ENCODE measurements around the gene UGGT2. TPM values are rescaled to one million over a fixed set of nuclear protein-coding genes. Genes with fewer than 3 reads are reported as not detected.

UGGT2 gene, protein sequence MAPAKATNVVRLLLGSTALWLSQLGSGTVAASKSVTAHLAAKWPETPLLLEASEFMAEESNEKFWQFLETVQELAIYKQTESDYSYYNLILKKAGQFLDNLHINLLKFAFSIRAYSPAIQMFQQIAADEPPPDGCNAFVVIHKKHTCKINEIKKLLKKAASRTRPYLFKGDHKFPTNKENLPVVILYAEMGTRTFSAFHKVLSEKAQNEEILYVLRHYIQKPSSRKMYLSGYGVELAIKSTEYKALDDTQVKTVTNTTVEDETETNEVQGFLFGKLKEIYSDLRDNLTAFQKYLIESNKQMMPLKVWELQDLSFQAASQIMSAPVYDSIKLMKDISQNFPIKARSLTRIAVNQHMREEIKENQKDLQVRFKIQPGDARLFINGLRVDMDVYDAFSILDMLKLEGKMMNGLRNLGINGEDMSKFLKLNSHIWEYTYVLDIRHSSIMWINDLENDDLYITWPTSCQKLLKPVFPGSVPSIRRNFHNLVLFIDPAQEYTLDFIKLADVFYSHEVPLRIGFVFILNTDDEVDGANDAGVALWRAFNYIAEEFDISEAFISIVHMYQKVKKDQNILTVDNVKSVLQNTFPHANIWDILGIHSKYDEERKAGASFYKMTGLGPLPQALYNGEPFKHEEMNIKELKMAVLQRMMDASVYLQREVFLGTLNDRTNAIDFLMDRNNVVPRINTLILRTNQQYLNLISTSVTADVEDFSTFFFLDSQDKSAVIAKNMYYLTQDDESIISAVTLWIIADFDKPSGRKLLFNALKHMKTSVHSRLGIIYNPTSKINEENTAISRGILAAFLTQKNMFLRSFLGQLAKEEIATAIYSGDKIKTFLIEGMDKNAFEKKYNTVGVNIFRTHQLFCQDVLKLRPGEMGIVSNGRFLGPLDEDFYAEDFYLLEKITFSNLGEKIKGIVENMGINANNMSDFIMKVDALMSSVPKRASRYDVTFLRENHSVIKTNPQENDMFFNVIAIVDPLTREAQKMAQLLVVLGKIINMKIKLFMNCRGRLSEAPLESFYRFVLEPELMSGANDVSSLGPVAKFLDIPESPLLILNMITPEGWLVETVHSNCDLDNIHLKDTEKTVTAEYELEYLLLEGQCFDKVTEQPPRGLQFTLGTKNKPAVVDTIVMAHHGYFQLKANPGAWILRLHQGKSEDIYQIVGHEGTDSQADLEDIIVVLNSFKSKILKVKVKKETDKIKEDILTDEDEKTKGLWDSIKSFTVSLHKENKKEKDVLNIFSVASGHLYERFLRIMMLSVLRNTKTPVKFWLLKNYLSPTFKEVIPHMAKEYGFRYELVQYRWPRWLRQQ (N-terminal part only)
- 100 to 1,000 TPM in 1 of 4 donors, 10 to 100 TPM in 3; 19.5 to 148 (median 41.0) TPM for total RNA-seq

DNA sequence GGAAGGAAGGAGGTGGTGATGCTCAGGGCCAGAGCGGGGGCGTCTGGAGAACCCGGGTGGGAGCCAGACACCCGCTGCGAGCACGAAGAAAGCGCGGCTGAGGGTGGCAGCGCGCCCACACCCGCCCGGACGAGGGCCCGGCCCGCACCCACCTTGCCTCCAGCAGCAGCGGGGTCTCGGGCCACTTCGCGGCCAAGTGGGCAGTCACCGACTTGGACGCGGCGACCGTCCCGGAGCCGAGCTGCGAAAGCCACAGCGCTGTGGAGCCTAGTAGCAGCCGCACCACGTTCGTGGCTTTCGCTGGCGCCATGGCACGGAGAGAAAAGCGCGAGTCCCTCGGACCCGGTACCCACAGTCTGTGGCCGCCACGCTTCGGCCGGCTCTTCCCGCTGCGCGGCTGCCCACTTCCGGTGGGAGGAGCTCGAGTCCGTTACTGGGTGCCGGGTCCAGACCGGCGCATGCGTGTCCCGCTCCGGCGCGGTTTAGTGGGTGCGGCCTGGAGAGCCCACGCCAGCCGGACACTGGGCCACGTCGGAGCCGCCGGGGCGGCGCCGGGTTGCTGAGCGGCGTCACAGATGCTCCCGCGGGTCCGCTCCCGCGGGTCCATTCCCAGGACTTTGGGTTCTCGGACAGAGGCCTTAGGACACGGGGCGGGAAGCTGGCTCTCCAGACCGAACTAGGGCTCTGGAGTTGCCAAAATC lies at the start of gene UGGT2:
UGGT2 (minus strand) TSS at position 399 of the 701 bp plus-strand sequence; CDS start at position 310, 89 bp downstream.
- TF ChIP-seq, protein P1, sequence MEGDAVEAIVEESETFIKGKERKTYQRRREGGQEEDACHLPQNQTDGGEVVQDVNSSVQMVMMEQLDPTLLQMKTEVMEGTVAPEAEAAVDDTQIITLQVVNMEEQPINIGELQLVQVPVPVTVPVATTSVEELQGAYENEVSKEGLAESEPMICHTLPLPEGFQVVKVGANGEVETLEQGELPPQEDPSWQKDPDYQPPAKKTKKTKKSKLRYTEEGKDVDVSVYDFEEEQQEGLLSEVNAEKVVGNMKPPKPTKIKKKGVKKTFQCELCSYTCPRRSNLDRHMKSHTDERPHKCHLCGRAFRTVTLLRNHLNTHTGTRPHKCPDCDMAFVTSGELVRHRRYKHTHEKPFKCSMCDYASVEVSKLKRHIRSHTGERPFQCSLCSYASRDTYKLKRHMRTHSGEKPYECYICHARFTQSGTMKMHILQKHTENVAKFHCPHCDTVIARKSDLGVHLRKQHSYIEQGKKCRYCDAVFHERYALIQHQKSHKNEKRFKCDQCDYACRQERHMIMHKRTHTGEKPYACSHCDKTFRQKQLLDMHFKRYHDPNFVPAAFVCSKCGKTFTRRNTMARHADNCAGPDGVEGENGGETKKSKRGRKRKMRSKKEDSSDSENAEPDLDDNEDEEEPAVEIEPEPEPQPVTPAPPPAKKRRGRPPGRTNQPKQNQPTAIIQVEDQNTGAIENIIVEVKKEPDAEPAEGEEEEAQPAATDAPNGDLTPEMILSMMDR (IDR thresholded peaks at IDR 0.05), result peak in 1 of 5 experiments; percentile 8
- TF ChIP-seq EP300 (IDR thresholded peaks at IDR 0.05; ENCODE audit: low read depth), result no peak
- peak; percentile 75 to 91 (median 89) for TF ChIP-seq POLR2AphosphoS5 (IDR thresholded peaks at IDR 0.05)
- peak; percentile 74 for TF ChIP-seq POLR2A (IDR thresholded peaks at IDR 0.05)
- intact Hi-C loops (cut with DNase I; ENCODE audit: low total_unique reads) (no loop called here), in situ Hi-C loops (cut with MboI; ENCODE audit: low pct_ligation_motif_present in 1 of 4, low pct_unique_long_range_greater_than_20kb in 1 of 4, low sequenced_read_pairs in 3 of 4) (no loop called here)
- Histone ChIP-seq H3K4me3 (peak within 1 kb of the TSS; percentile 84 to 99 (median 93)), H3K36me3 (no peaks in the 10 kb centered on the region), H3K9me3 (no peaks in the 10 kb centered on the region), H3K27ac (peak within 1 kb of the TSS; percentile 80 to 95 (median 88)), H3K27me3 (no peaks in the 10 kb centered on the region), H3K4me1 (peaks cover 5 to 8% (median 6%) of the 10 kb centered on the region in 4 donors)
- WGBS, 2 donors (ENCODE audit: low coverage in 1 of 2), result 0 to 3% methylated on average over 8 to 59 of the region's 77 CpGs
- peak; percentile 97 for DNase-seq

DNA sequence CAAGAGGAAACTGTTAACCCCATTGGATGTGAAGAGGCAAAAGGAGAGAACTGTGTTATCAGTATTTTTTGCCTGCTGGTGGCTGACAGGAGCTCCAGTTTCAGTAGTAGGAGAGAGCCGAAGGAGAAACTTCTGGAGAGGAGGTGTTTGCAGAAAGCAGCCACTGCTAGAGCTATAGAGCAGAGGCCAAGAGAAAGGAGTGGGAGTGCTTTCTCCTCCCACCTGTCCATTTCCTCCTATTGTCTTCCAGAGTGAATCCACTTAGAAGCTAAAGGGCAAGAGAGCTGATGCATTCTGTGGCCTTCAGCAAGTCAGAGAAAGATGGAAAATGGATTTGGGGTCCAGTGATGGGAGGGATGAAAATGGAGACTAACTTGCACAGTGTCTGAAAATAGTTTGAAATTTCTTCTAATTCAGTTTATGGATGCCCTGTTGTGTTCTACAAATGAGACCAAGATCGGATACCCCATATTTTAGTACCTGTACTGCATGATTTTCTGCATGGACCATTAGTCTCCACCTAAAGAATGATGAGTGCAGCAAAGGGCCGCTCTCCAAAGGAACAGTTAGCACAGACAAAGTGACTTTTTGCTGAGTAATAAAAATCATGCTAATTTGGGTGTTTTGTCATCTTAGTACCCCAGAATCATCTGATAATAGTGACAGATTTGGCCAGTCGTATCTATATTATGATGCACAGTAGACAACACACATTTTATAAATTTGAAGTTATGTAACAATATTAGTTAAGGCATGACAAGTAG lies 47.4 kb upstream of the UGGT2 start:
- intact Hi-C loops (cut with DNase I; ENCODE audit: low total_unique reads) (no loop called here), in situ Hi-C loops (cut with MboI; ENCODE audit: low pct_ligation_motif_present in 1 of 4, low pct_unique_long_range_greater_than_20kb in 1 of 4, low sequenced_read_pairs in 3 of 4) (no loop called here)
- DNase-seq, result no peak
- no peak for TF ChIP-seq EP300 (IDR thresholded peaks at IDR 0.05; ENCODE audit: low read depth)
- no peak for TF ChIP-seq POLR2AphosphoS5 (IDR thresholded peaks at IDR 0.05)
- TF ChIP-seq, protein P1 (IDR thresholded peaks at IDR 0.05), result no peak
- Histone ChIP-seq H3K4me3 (no peak overlapping the region), H3K4me1 (no peaks in the 10 kb centered on the region), H3K27ac (no peak overlapping the region), H3K27me3 (peaks cover 10% of the 10 kb centered on the region), H3K36me3 (no peaks in the 10 kb centered on the region), H3K9me3 (no peaks in the 10 kb centered on the region)
- WGBS, 2 donors (ENCODE audit: low coverage in 1 of 2), result 74 to 81% methylated on average over 4 of the region's 4 CpGs

DNA sequence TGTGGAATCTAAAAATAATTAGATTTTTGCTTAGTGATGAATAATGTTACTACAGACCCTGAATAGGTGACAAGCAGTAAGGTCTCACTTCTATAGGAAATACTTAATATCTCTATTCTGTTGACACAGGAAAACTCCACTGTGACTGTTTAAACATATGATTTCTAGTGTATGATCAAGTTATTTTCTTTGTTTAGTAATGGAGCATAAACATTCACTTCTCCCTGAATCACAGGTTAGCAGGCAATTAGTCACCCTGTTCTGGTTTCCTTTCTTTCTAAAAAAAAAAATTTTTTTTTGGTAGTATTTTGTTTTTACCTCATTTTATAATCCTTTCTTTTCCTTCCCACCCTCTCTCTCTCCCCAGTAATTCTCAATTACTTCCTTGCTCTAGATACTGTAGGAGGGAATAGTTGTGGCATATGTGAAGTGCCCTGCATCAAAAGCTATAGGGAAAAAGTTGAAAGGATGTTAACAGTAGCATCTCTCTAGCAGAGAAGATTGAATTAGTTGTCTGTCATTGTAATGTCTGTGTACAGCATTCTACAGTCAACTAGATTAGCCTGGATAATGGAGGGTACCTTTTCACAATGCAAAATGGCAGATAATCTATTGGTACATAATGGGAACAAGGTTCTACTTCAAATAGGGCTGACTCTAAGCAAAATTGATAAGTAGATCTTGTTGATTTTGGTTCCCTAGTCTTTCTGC lies 40.2 kb upstream of the UGGT2 start:
- Histone ChIP-seq H3K27ac (no peak overlapping the region), H3K4me1 (peaks cover 3 to 10% (median 6%) of the 10 kb centered on the region in 4 donors), H3K36me3 (no peaks in the 10 kb centered on the region), H3K9me3 (no peaks in the 10 kb centered on the region), H3K4me3 (no peak overlapping the region), H3K27me3 (peaks cover 70% of the 10 kb centered on the region)
- in situ Hi-C loops (cut with MboI; ENCODE audit: low pct_ligation_motif_present in 1 of 4, low pct_unique_long_range_greater_than_20kb in 1 of 4, low sequenced_read_pairs in 3 of 4) (no loop called here), intact Hi-C loops (cut with DNase I; ENCODE audit: low total_unique reads) (no loop called here)
- no peak for DNase-seq
- TF ChIP-seq POLR2AphosphoS5 (IDR thresholded peaks at IDR 0.05) (no peak), POLR2A (IDR thresholded peaks at IDR 0.05) (no peak), EP300 (IDR thresholded peaks at IDR 0.05; ENCODE audit: low read depth) (no peak)
- TF ChIP-seq, protein P1 (IDR thresholded peaks at IDR 0.05), result no peak
